K562 (cell line): ENCODE data around the gene RYR3. TPM values are rescaled to one million over a fixed set of nuclear protein-coding genes. Genes with fewer than 3 reads are reported as not detected.

Source experiments
- EGR1 ChIP-seq: fragments of 450-650 bp; conservative IDR thresholded peaks from 2 replicates; pipeline ENCODE4 v1.6.1; 2017; ENCODE audit warnings: mild to moderate bottlenecking
- MTA1 ChIP-seq: fragments of 450-650 bp; IDR thresholded peaks from 2 replicates; pipeline ENCODE4 v1.6.1; 2017; ENCODE audit warnings: borderline replicate concordance
- ZNF263 ChIP-seq: sonication (generic); formaldehyde crosslinking; IDR thresholded peaks from 2 replicates; pipeline ENCODE4 v1.8.0; 2022; ENCODE audit warnings: mild to moderate bottlenecking, missing genetic modification reagents, borderline replicate concordance
- ZNF324 ChIP-seq: fragments of 250-450 bp; sonication (Bioruptor Pico); IDR thresholded peaks from 2 replicates; pipeline ENCODE4 v1.4.0; 2020; ENCODE audit warnings: mild to moderate bottlenecking
- ZNF717 ChIP-seq: fragments of 250-450 bp; sonication (Bioruptor Pico); IDR thresholded peaks from 2 replicates; pipeline ENCODE4 v1.5.0; 2021
- polyA plus RNA-seq, 8 experiments: library from polyadenylated mRNA; depleted of rRNA in 4 of 8; stranded (reverse) in 5 of 8; unstranded in 3 of 8; fragments of >200 nt; fragmentation: Nextera tagmentation in 2 of 8; fragmentation: Illumina TruSeq in 1 of 8; extraction: Ambion mirVana in 2 of 8; extraction: Trizol in 1 of 8; gene quantifications; 2 replicates each; pipeline versions ENCODE4 v1.2.1 to v1.2.3, GENCODE V29; 2011 to 2014; ENCODE audit warnings: inconsistent platforms in 1 of 8, missing spikeins in 1 of 8
- total RNA-seq, 7 experiments: library from RNA; depleted of rRNA in 6 of 7; stranded (reverse); fragments of >200 nt in 6 of 7; fragmentation: Illumina TruSeq in 2 of 7; extraction: Trizol in 2 of 7; gene quantifications; 2 replicates each; pipeline versions ENCODE4 v1.2.1 to v1.2.3, GENCODE V29; 2011 to 2021; ENCODE audit warnings: low replicate concordance in 1 of 7
- TF ChIP-seq, protein P1 (sequence below): fragments of 250-450 bp; sonication (Bioruptor Pico); IDR thresholded peaks from 2 replicates; pipeline ENCODE4 v1.9.0; 2021; ENCODE audit warnings: mild to moderate bottlenecking, inconsistent platforms
- TF ChIP-seq, protein P2 (sequence below): sonication (generic); formaldehyde crosslinking; IDR thresholded peaks from 2 replicates; pipeline ENCODE4 v1.8.1; 2023; ENCODE audit warnings: mild to moderate bottlenecking, missing genetic modification reagents, moderate library complexity

RYR3 gene
- total and polyA plus RNA-seq, 9 of the 15 experiments (the other 6 are each of a cell fraction or from before 2014, with no cell fraction given): 0.04 TPM; not detected in 8

- no peak for TF ChIP-seq EGR1
- TF ChIP-seq ZNF717 (CRISPR knock-in tag): no peak
- no peak for TF ChIP-seq ZNF324 (CRISPR knock-in tag)
- TF ChIP-seq, protein P1, sequence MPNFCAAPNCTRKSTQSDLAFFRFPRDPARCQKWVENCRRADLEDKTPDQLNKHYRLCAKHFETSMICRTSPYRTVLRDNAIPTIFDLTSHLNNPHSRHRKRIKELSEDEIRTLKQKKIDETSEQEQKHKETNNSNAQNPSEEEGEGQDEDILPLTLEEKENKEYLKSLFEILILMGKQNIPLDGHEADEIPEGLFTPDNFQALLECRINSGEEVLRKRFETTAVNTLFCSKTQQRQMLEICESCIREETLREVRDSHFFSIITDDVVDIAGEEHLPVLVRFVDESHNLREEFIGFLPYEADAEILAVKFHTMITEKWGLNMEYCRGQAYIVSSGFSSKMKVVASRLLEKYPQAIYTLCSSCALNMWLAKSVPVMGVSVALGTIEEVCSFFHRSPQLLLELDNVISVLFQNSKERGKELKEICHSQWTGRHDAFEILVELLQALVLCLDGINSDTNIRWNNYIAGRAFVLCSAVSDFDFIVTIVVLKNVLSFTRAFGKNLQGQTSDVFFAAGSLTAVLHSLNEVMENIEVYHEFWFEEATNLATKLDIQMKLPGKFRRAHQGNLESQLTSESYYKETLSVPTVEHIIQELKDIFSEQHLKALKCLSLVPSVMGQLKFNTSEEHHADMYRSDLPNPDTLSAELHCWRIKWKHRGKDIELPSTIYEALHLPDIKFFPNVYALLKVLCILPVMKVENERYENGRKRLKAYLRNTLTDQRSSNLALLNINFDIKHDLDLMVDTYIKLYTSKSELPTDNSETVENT (CRISPR knock-in tag): no peak
- TF ChIP-seq, protein P2, sequence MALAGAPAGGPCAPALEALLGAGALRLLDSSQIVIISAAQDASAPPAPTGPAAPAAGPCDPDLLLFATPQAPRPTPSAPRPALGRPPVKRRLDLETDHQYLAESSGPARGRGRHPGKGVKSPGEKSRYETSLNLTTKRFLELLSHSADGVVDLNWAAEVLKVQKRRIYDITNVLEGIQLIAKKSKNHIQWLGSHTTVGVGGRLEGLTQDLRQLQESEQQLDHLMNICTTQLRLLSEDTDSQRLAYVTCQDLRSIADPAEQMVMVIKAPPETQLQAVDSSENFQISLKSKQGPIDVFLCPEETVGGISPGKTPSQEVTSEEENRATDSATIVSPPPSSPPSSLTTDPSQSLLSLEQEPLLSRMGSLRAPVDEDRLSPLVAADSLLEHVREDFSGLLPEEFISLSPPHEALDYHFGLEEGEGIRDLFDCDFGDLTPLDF (CRISPR knock-in tag): no peak
- TF ChIP-seq ZNF263 (CRISPR knock-in tag): no peak
- no peak for TF ChIP-seq MTA1
Observed at GRCh38 chr15:33310481-33311311, at the start of gene RYR3 (continued).
